NCI-H82 treated with DMSO at 0.1 percent for 48 hours (cell line): ENCODE measurements around the gene EFR3B.
"Not testable (repeated sequence)": the region's sequence is repeated elsewhere in the genome, so short reads cannot be mapped to it uniquely, and the experiment has no call there.

Source experiments
- DNase-seq: peaks from one replicate; lab custom pipeline; 2025; ENCODE audit not compliant: unreplicated experiment; lab: John Stamatoyannopoulos, UW

The EFR3B gene

GRCh38 chr2:25102352-25102751 lies 60.5 kb downstream of the EFR3B start:
- DNase-seq: not testable (repeated sequence)

GRCh38 chr2:25103287-25103871 lies 61.5 kb downstream of the EFR3B start:
- no peak for DNase-seq

- no peak for DNase-seq
Observed at GRCh38 chr2:25104736-25105135, 62.9 kb downstream of the EFR3B start.

- DNase-seq: no peak
Observed at GRCh38 chr2:25105336-25106085, 63.6 kb downstream of the EFR3B start.

GRCh38 chr2:25109822-25110221 lies 67.9 kb downstream of the EFR3B start:
- no peak for DNase-seq

GRCh38 chr2:25112113-25112512 lies 70.2 kb downstream of the EFR3B start:
- DNase-seq: no peak

- DNase-seq: peak; percentile 86
Observed at GRCh38 chr2:25115249-25115883, 73.5 kb downstream of the EFR3B start.

GRCh38 chr2:25115902-25116301 lies 74.0 kb downstream of the EFR3B start:
- DNase-seq: peak; percentile 35

- DNase-seq: no peak
Observed at GRCh38 chr2:25116956-25117355, 75.1 kb downstream of the EFR3B start.

GRCh38 chr2:25119263-25119662 lies 77.4 kb downstream of the EFR3B start:
- DNase-seq: no peak

GRCh38 chr2:25122367-25122766 lies 80.5 kb downstream of the EFR3B start:
- DNase-seq: no peak

- DNase-seq: no peak
Observed at GRCh38 chr2:25123682-25124081, 81.8 kb downstream of the EFR3B start.

GRCh38 chr2:25125189-25125588 lies 83.3 kb downstream of the EFR3B start:
- DNase-seq: no peak

GRCh38 chr2:25125976-25126375 lies 84.1 kb downstream of the EFR3B start:
- DNase-seq: no peak

GRCh38 chr2:25127071-25127470 lies 85.2 kb downstream of the EFR3B start:
- not testable (repeated sequence) for DNase-seq

- DNase-seq: no peak
Observed at GRCh38 chr2:25127646-25128045, 85.8 kb downstream of the EFR3B start.

GRCh38 chr2:25129901-25130520 lies 88.1 kb downstream of the EFR3B start:
- DNase-seq: no peak

GRCh38 chr2:25131253-25131566 lies 89.3 kb downstream of the EFR3B start:
- no peak for DNase-seq

- no peak for DNase-seq
Observed at GRCh38 chr2:25131567-25132298, 89.9 kb downstream of the EFR3B start.

- no peak for DNase-seq
Observed at GRCh38 chr2:25132299-25132635, 90.4 kb downstream of the EFR3B start.

- no peak for DNase-seq
Observed at GRCh38 chr2:25132693-25133092, 90.8 kb downstream of the EFR3B start.
